K562 (cell line): ENCODE measurements around the gene ZNF680. TPM values are rescaled to one million over a fixed set of nuclear protein-coding genes. Genes with fewer than 3 reads are reported as not detected.

ENCODE experiments used
- ATAC-seq: fragments of 200-7000 bp; cut with Tn5 transposase; 3 replicates; pipeline ENCODE4 v1.9.1; 2020; ENCODE audit warnings: moderate library complexity
- BruUV-seq: library from RNA; stranded (reverse); fragments of 400-500 nt; replicated peaks from 2 replicates; lab custom pipeline; 2021; lab: Mats Ljungman, UMichigan
- CTCF ChIA-PET: fragments of 300-600 bp; formaldehyde crosslinking; extraction: SDS; loops from one replicate; lab custom pipeline; 2021; ENCODE audit warnings: low intra/inter-chr PET ratio; lab: Yijun Ruan, JAX
- POLR2A ChIA-PET: fragments of 300-600, 350-650 bp; sonication (Branson Sonifier 250); formaldehyde crosslinking; extraction: SDS; loops from one replicate; lab custom pipeline; 2021; ENCODE audit warnings: antibody characterized with exemption, inconsistent platforms; lab: Yijun Ruan, JAX
- DNase-seq, 4 experiments: peaks; one replicate each; pipeline versions ENCODE4 v3.0.0 to v3.0.0-alpha.2; 2011 to 2018; ENCODE audit warnings: low spot score in 3 of 4, mixed read lengths in 3 of 4; ENCODE audit errors: extremely low read depth in 1 of 4
- FAIRE-seq: peaks from 2 replicates; lab custom pipeline; 2011; peaks lifted over from hg19 to GRCh38; lab: Jason Lieb, UNC
- H2AFZ ChIP-seq: 2 replicates; pipeline ENCODE4 v1.6.0; 2011; ENCODE audit warnings: low read depth, low read length, control low read depth, inconsistent platforms
- H3K27ac ChIP-seq: fragments of 200-600 bp; 3 replicates; pipeline ENCODE4 v1.8.0; 2011; ENCODE audit warnings: low read depth, mild to moderate bottlenecking, control low read depth, inconsistent platforms, low read length, moderate library complexity, mixed read lengths; ENCODE audit errors: extremely low read depth
- H3K27me3 ChIP-seq, 2 experiments: fragments of 300-600 bp in 1 of 2; 2 replicates in 1 of 2; 3 replicates in 1 of 2; pipeline versions ENCODE4 v1.6.0 to v1.8.0; 2011; ENCODE audit warnings: inconsistent platforms in 2 of 2, low read length in 2 of 2, mild to moderate bottlenecking in 1 of 2, mixed read lengths in 1 of 2, moderate library complexity in 1 of 2; ENCODE audit not compliant: control insufficient read depth in 2 of 2, insufficient read depth in 2 of 2
- H3K36me3 ChIP-seq: fragments of 300-600 bp; 3 replicates; pipeline ENCODE4 v1.8.0; 2011; ENCODE audit warnings: mild to moderate bottlenecking, low read length, inconsistent platforms; ENCODE audit not compliant: control insufficient read depth, insufficient read depth
- H3K4me1 ChIP-seq, 2 experiments: fragments of 200-600 bp in 1 of 2; replicated peaks in 1 of 2; 2 replicates in 1 of 2; 3 replicates in 1 of 2; pipeline versions ENCODE4 v1.5.1 to v1.8.0; 2011; ENCODE audit warnings: inconsistent platforms in 2 of 2, low read length in 2 of 2, mild to moderate bottlenecking in 1 of 2, mixed read lengths in 1 of 2, moderate library complexity in 1 of 2; ENCODE audit not compliant: control insufficient read depth in 2 of 2, insufficient read depth in 2 of 2
- H3K4me2 ChIP-seq: 2 replicates; pipeline ENCODE4 v1.6.1; 2011; ENCODE audit warnings: low read length, control low read depth, inconsistent platforms, mixed read lengths; ENCODE audit not compliant: insufficient read depth
- H3K4me3 ChIP-seq: fragments of 200-600 bp; sonication (generic), shearing (Covaris generic); 2 replicates; pipeline ENCODE4 v1.5.1; 2016; ENCODE audit warnings: control low read depth, inconsistent platforms
- H3K79me2 ChIP-seq: fragments of 200-600 bp; 3 replicates; pipeline ENCODE4 v1.8.0; 2011; ENCODE audit warnings: low read length, inconsistent platforms; ENCODE audit not compliant: control insufficient read depth, insufficient read depth
- H3K9ac ChIP-seq, 2 experiments: 2 replicates each; pipeline versions ENCODE4 v1.6.0 to v1.6.1; 2011; ENCODE audit warnings: low read depth in 2 of 2, low read length in 2 of 2, control low read depth in 1 of 2, inconsistent platforms in 1 of 2, mild to moderate bottlenecking in 1 of 2, mixed read lengths in 1 of 2; ENCODE audit not compliant: insufficient read depth in 1 of 2
- H3K9me1 ChIP-seq: one replicate; pipeline ENCODE4 v1.6.0; 2011; ENCODE audit warnings: inconsistent platforms, mild to moderate bottlenecking, low read length, moderate library complexity; ENCODE audit not compliant: control insufficient read depth, insufficient read depth
- H3K9me3 ChIP-seq: replicated peaks from 2 replicates; pipeline ENCODE4 v1.5.1; 2011; ENCODE audit warnings: low read depth, low read length, inconsistent platforms; ENCODE audit not compliant: control insufficient read depth, insufficient read depth
- H4K20me1 ChIP-seq: replicated peaks from 2 replicates; pipeline ENCODE4 v1.6.1; 2011; ENCODE audit warnings: low read length, inconsistent platforms, mixed read lengths; ENCODE audit not compliant: control insufficient read depth, insufficient read depth
- ATF2 ChIP-seq: sonication (generic); formaldehyde crosslinking; IDR thresholded peaks from 2 replicates; pipeline ENCODE4 v1.8.1; 2022; ENCODE audit warnings: missing genetic modification reagents
- BRD4 ChIP-seq: fragments of 200-600 bp; sonication (generic); IDR thresholded peaks from 2 replicates; pipeline ENCODE4 v1.6.1; 2017; ENCODE audit warnings: inconsistent platforms
- CEBPG ChIP-seq, 3 experiments: fragments of 200-800 bp in 1 of 3; sonication (Bioruptor generic) in 1 of 3; sonication (generic) in 1 of 3; formaldehyde crosslinking in 1 of 3; IDR thresholded peaks in 2 of 3; conservative IDR thresholded peaks in 1 of 3; 2 replicates each; pipeline versions ENCODE4 v1.6.1 to v1.8.0; 2016 to 2022; ENCODE audit warnings: missing compliant biosample characterization in 2 of 3, missing genetic modification characterization in 2 of 3, mild to moderate bottlenecking in 1 of 3, missing genetic modification reagents in 1 of 3
- HINFP ChIP-seq: fragments of 450-650 bp; conservative IDR thresholded peaks from 2 replicates; pipeline ENCODE4 v1.6.1; 2016; ENCODE audit warnings: missing genetic modification characterization, low read depth, mild to moderate bottlenecking, control low read depth, missing compliant biosample characterization
- MCM5 ChIP-seq: fragments of 450-650 bp; IDR thresholded peaks from 2 replicates; pipeline ENCODE4 v1.6.1; 2016; ENCODE audit warnings: low read depth
- NFE2L1 ChIP-seq: fragments of 450-650 bp; IDR thresholded peaks from 2 replicates; pipeline ENCODE4 v1.6.1; 2016; ENCODE audit warnings: missing genetic modification characterization, low read depth, mild to moderate bottlenecking, missing compliant biosample characterization, moderate library complexity, borderline replicate concordance
- PCBP2 ChIP-seq: fragments of 200-400 bp; formaldehyde crosslinking; IDR thresholded peaks from 2 replicates; pipeline ENCODE4 v1.6.1; 2018; ENCODE audit warnings: low read length, low read depth, mild to moderate bottlenecking, moderate library complexity; ENCODE audit not compliant: poor library complexity, severe bottlenecking
- RB1 ChIP-seq: fragments of 450-650 bp; IDR thresholded peaks from 2 replicates; pipeline ENCODE4 v1.6.1; 2017; ENCODE audit warnings: low read depth, mild to moderate bottlenecking
- SIX5 ChIP-seq, 2 experiments: IDR thresholded peaks; 2 replicates each; pipeline ENCODE4 v1.6.1; 2011; ENCODE audit warnings: low read length in 2 of 2, borderline replicate concordance in 1 of 2, low read depth in 1 of 2, mild to moderate bottlenecking in 1 of 2, moderate library complexity in 1 of 2; ENCODE audit not compliant: insufficient read depth in 1 of 2
- TBL1XR1 ChIP-seq, 2 experiments: IDR thresholded peaks; 2 replicates each; pipeline ENCODE4 v1.6.1; 2012; ENCODE audit warnings: improper control_type of control experiment in 2 of 2, low read length in 2 of 2, mild to moderate bottlenecking in 1 of 2
- TRIM24 ChIP-seq, 2 experiments: fragments of 450-650 bp; IDR thresholded peaks; 2 replicates each; pipeline ENCODE4 v1.6.1; 2016
- ZNF253 ChIP-seq: fragments of 250-450 bp; sonication (Bioruptor Pico); conservative IDR thresholded peaks from 2 replicates; pipeline ENCODE4 v1.6.1; 2021; ENCODE audit warnings: mild to moderate bottlenecking
- ZNF395 ChIP-seq: fragments of 200-800 bp; sonication (Bioruptor generic); IDR thresholded peaks from 2 replicates; pipeline ENCODE4 v1.6.1; 2017; ENCODE audit warnings: missing genetic modification characterization, missing compliant biosample characterization
- ZNF445 ChIP-seq: fragments of 250-450 bp; sonication (Bioruptor Pico); IDR thresholded peaks from 2 replicates; pipeline ENCODE4 v1.4.0; 2020; ENCODE audit warnings: low read depth, mild to moderate bottlenecking, moderate library complexity
- ZNF583 ChIP-seq: fragments of 250-450 bp; sonication (Bioruptor Pico); IDR thresholded peaks from 2 replicates; pipeline ENCODE4 v1.4.0; 2020
- ZZZ3 ChIP-seq: fragments of 450-650 bp; IDR thresholded peaks from 2 replicates; pipeline ENCODE4 v1.6.1; 2016; ENCODE audit warnings: antibody characterized with exemption, mild to moderate bottlenecking, moderate library complexity
- WGBS: fragments of 100-300 bp; shearing (Covaris generic); methylation state at CpG from one replicate; pipeline ENCODE4 v1.1.6; 2016; ENCODE audit warnings: low coverage, mixed read lengths; ENCODE audit not compliant: insufficient coverage; ENCODE audit errors: missing lambda C conversion rate; 5-methylcytosine and 5-hydroxymethylcytosine counted together
- in situ Hi-C: fragments of 300-500 bp; cut with MboI; formaldehyde crosslinking; loops from 4 replicates; pipeline ENCODE4 v1.15.0; 2018; ENCODE audit warnings: inconsistent platforms, mixed read lengths
- intact Hi-C: fragments of 100-400 bp; cut with micrococcal nuclease; formaldehyde crosslinking; loops from 2 replicates; pipeline ENCODE4 v1.14.2; 2022
- polyA plus RNA-seq, 8 experiments: library from polyadenylated mRNA; depleted of rRNA in 4 of 8; stranded (reverse) in 5 of 8; unstranded in 3 of 8; fragments of >200 nt; fragmentation: Nextera tagmentation in 2 of 8; fragmentation: Illumina TruSeq in 1 of 8; extraction: Ambion mirVana in 2 of 8; extraction: Trizol in 1 of 8; gene quantifications; 2 replicates each; pipeline versions ENCODE4 v1.2.1 to v1.2.3, GENCODE V29; 2011 to 2014; ENCODE audit warnings: inconsistent platforms in 1 of 8, missing spikeins in 1 of 8
- total RNA-seq, 7 experiments: library from RNA; depleted of rRNA in 6 of 7; stranded (reverse); fragments of >200 nt in 6 of 7; fragmentation: Illumina TruSeq in 2 of 7; extraction: Trizol in 2 of 7; gene quantifications; 2 replicates each; pipeline versions ENCODE4 v1.2.1 to v1.2.3, GENCODE V29; 2011 to 2021; ENCODE audit warnings: low replicate concordance in 1 of 7
- TF ChIP-seq, protein P1 (sequence below): fragments of 450-650 bp; IDR thresholded peaks from 2 replicates; pipeline ENCODE4 v1.6.1; 2016; ENCODE audit warnings: low read depth, mild to moderate bottlenecking, moderate library complexity

The ZNF680 gene
- total and polyA plus RNA-seq, 9 of the 15 experiments (the other 6 are each of a cell fraction or from before 2014, with no cell fraction given), result 7.0 to 25.0 (median 12.0) TPM

GRCh38 chr7:64602518-64602917 lies 39.6 kb upstream of the ZNF680 start:
- Histone ChIP-seq H3K36me3 (no peaks in the 10 kb centered on the region), H3K27me3 (no peaks in the 10 kb centered on the region), H2AFZ (no peak overlapping the region), H3K9me1 (no peaks in the 10 kb centered on the region), H3K4me3 (no peak overlapping the region), H3K9ac (no peak overlapping the region), H4K20me1 (no peaks in the 10 kb centered on the region), H3K4me2 (no peak overlapping the region), H3K27ac (no peak overlapping the region), H3K79me2 (no peaks in the 10 kb centered on the region), H3K4me1 (no peaks in the 10 kb centered on the region), H3K9me3 (no peaks in the 10 kb centered on the region)
- ATAC-seq, result no peak
- intact Hi-C loops, result no loop called here
- 2% methylated on average over 2 of the region's 2 CpGs for WGBS
- no peak for DNase-seq
- CTCF ChIA-PET, result no interaction called here
- in situ Hi-C loops, result no loop called here
- no TSS peak for BruUV-seq
- TF ChIP-seq, protein P1, sequence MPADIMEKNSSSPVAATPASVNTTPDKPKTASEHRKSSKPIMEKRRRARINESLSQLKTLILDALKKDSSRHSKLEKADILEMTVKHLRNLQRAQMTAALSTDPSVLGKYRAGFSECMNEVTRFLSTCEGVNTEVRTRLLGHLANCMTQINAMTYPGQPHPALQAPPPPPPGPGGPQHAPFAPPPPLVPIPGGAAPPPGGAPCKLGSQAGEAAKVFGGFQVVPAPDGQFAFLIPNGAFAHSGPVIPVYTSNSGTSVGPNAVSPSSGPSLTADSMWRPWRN, result no peak
- TF ChIP-seq ZNF395 (CRISPR knock-in tag), result no peak
- TF ChIP-seq RB1, result no peak
- TF ChIP-seq ATF2 (CRISPR knock-in tag), result no peak
- no peak for TF ChIP-seq SIX5 (IDR thresholded peaks at IDR 0.05; ENCODE audit: borderline replicate concordance in 1 of 2, insufficient read depth in 1 of 2, low read depth in 1 of 2, low read length in 2 of 2)
- TF ChIP-seq CEBPG (CRISPR knock-in tag; IDR thresholded peaks at IDR 0.05), result no peak
- TF ChIP-seq CEBPG (tag; conservative IDR thresholded peaks at IDR 0.05 in 1 of 2, IDR thresholded peaks at IDR 0.05 in 1 of 2), result no peak
- TF ChIP-seq ZNF445, result no peak
- TF ChIP-seq ZZZ3, result no peak
- TF ChIP-seq BRD4, result no peak
- no peak for TF ChIP-seq NFE2L1 (tag)
- no peak for TF ChIP-seq TRIM24 (IDR thresholded peaks at IDR 0.05)
- TF ChIP-seq PCBP2, result no peak
- no peak for TF ChIP-seq ZNF253 (CRISPR knock-in tag)
- no peak for TF ChIP-seq TBL1XR1 (IDR thresholded peaks at IDR 0.05; ENCODE audit: low read length in 2 of 2)
- TF ChIP-seq ZNF583 (CRISPR knock-in tag), result no peak
- no peak for TF ChIP-seq HINFP (tag)
- TF ChIP-seq MCM5, result no peak
- POLR2A ChIA-PET, result no interaction called here
- FAIRE-seq, result no peak
